Mucosa of descending colon (tissue), 3 donors: ENCODE measurements around the gene ACYP2. TPM values are rescaled to one million over a fixed set of nuclear protein-coding genes. Genes with fewer than 3 reads are reported as not detected.

ENCODE experiments used
- ATAC-seq: fragments of 200-7000 bp; cut with Tn5 transposase; one replicate; pipeline ENCODE4 v1.9.1; 2020; ENCODE audit warnings: mild to moderate bottlenecking, moderate library complexity
- DNase-seq, 3 donors: peaks; one replicate each; pipeline ENCODE4 v3.0.0-alpha.2; 2020
- H3K36me3 ChIP-seq: fragments of 200-600 bp; one replicate; pipeline ENCODE4 v1.8.0; 2021; ENCODE audit warnings: low read depth, mild to moderate bottlenecking
- H3K4me1 ChIP-seq: fragments of 200-600 bp; one replicate; pipeline ENCODE4 v1.8.0; 2021; ENCODE audit warnings: low read depth, mild to moderate bottlenecking
- H3K4me3 ChIP-seq: fragments of 200-600 bp; one replicate; pipeline ENCODE4 v1.8.0; 2021; ENCODE audit warnings: mild to moderate bottlenecking
- H3K9me3 ChIP-seq: fragments of 200-600 bp; one replicate; pipeline ENCODE4 v1.8.0; 2021; ENCODE audit warnings: mild to moderate bottlenecking
- intact Hi-C, 2 donors: fragments of 100-400 bp; cut with DNase I in 1 of 2; cut with micrococcal nuclease in 1 of 2; formaldehyde crosslinking; loops; one replicate each; pipeline versions ENCODE4 v1.11.0 to v1.11.1; 2022; cut with DNase I, micrococcal nuclease
- total RNA-seq, 3 donors: library from RNA; stranded (reverse); fragmentation: NEBNext Ultra II Directional in 2 of 3; extraction: Animal tissue kit (Norgen Biotek cat#: 25700) in 2 of 3; gene quantifications; one replicate each; pipeline versions ENCODE4 v1.2.1 to v1.2.4, GENCODE V29; 2021 to 2023
- TF ChIP-seq, protein P1 (sequence below): fragments of 200-600 bp; IDR thresholded peaks from one replicate; pipeline ENCODE4 v1.8.0; 2022; ENCODE audit warnings: antibody characterized with exemption, mild to moderate bottlenecking
- donor health status: DM: no; HTN: no; CAD: no; lungs with moderate emphysema.
- donor health status: DM: no; HTN: no; CAD: no.
- donor health status: DM: no; HTN: yes; CAD: no.

Gene ACYP2
- total RNA-seq, 3 donors from 2014 or later, result 10.7 to 17.8 (median 13.8) TPM

- TF ChIP-seq, protein P1, sequence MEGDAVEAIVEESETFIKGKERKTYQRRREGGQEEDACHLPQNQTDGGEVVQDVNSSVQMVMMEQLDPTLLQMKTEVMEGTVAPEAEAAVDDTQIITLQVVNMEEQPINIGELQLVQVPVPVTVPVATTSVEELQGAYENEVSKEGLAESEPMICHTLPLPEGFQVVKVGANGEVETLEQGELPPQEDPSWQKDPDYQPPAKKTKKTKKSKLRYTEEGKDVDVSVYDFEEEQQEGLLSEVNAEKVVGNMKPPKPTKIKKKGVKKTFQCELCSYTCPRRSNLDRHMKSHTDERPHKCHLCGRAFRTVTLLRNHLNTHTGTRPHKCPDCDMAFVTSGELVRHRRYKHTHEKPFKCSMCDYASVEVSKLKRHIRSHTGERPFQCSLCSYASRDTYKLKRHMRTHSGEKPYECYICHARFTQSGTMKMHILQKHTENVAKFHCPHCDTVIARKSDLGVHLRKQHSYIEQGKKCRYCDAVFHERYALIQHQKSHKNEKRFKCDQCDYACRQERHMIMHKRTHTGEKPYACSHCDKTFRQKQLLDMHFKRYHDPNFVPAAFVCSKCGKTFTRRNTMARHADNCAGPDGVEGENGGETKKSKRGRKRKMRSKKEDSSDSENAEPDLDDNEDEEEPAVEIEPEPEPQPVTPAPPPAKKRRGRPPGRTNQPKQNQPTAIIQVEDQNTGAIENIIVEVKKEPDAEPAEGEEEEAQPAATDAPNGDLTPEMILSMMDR, result no peak
- Histone ChIP-seq H3K9me3 (no peaks in the 10 kb centered on the region), H3K36me3 (no peaks in the 10 kb centered on the region), H3K4me1 (no peaks in the 10 kb centered on the region), H3K4me3 (no peak overlapping the region)
- ATAC-seq, result no peak
- intact Hi-C loops, result no loop called here
- DNase-seq, result no peak
These were observed 118.6 kb downstream of the ACYP2 start for GRCh38 chr2:54233832-54234649.

- TF ChIP-seq, protein P1, result no peak
These were observed 122.0 kb downstream of the ACYP2 start for GRCh38 chr2:54237428-54237827.

GRCh38 chr2:54239427-54239826 is 124.0 kb downstream of the ACYP2 start:
- intact Hi-C loops, result no loop called here
- Histone ChIP-seq H3K4me3 (no peak overlapping the region), H3K9me3 (no peaks in the 10 kb centered on the region), H3K36me3 (no peaks in the 10 kb centered on the region), H3K4me1 (no peaks in the 10 kb centered on the region)
- ATAC-seq (no peak), DNase-seq (no peak)
- TF ChIP-seq, protein P1, result no peak

More at GRCh38 chr2:54237428-54237827, 122.0 kb downstream of the ACYP2 start:
- DNase-seq, result no peak
- intact Hi-C loops, result no loop called here
- H3K4me3 ChIP-seq, result no peak overlapping the region
- H3K4me1 ChIP-seq, result no peaks in the 10 kb centered on the region
- no peaks in the 10 kb centered on the region for H3K9me3 ChIP-seq
- no peaks in the 10 kb centered on the region for H3K36me3 ChIP-seq
- ATAC-seq, result no peak

GRCh38 chr2:54240515-54241469 is 125.4 kb downstream of the ACYP2 start:
- intact Hi-C loops, result no loop called here
- DNase-seq (no peak), ATAC-seq (no peak)
- Histone ChIP-seq H3K36me3 (no peaks in the 10 kb centered on the region), H3K4me1 (no peaks in the 10 kb centered on the region), H3K4me3 (no peak overlapping the region), H3K9me3 (no peaks in the 10 kb centered on the region)
- TF ChIP-seq, protein P1, result no peak

GRCh38 chr2:54247115-54247514 is 131.7 kb downstream of the ACYP2 start:
- Histone ChIP-seq H3K9me3 (no peaks in the 10 kb centered on the region), H3K36me3 (no peaks in the 10 kb centered on the region), H3K4me3 (no peak overlapping the region), H3K4me1 (no peaks in the 10 kb centered on the region)
- intact Hi-C loops, result no loop called here
- TF ChIP-seq, protein P1, result no peak
- ATAC-seq, result no peak
- no peak for DNase-seq
